ENCODE data around the gene CASP1.

GRCh38 chr11:105052487-105052886, 17.5 kb upstream of the CASP1 start:
- TF ChIP-seq, protein P1, sequence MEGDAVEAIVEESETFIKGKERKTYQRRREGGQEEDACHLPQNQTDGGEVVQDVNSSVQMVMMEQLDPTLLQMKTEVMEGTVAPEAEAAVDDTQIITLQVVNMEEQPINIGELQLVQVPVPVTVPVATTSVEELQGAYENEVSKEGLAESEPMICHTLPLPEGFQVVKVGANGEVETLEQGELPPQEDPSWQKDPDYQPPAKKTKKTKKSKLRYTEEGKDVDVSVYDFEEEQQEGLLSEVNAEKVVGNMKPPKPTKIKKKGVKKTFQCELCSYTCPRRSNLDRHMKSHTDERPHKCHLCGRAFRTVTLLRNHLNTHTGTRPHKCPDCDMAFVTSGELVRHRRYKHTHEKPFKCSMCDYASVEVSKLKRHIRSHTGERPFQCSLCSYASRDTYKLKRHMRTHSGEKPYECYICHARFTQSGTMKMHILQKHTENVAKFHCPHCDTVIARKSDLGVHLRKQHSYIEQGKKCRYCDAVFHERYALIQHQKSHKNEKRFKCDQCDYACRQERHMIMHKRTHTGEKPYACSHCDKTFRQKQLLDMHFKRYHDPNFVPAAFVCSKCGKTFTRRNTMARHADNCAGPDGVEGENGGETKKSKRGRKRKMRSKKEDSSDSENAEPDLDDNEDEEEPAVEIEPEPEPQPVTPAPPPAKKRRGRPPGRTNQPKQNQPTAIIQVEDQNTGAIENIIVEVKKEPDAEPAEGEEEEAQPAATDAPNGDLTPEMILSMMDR (IDR thresholded peaks at IDR 0.05): no peak
- no peak for TF ChIP-seq POLR2A (IDR thresholded peaks at IDR 0.05)
